ENCODE data around the gene RPL18.

- no peak for TF ChIP-seq ZNF274 (IDR thresholded peaks at IDR 0.05; ENCODE audit: low read length)
- 0 out of 2 replicates have a peak, but pooled peaks have one; percentile 44 for TF ChIP-seq ZNF274 (tag by site-specific recombination; IDR thresholded peaks at IDR 0.05; ENCODE audit: borderline replicate concordance)
- TF ChIP-seq YY1 (tag by site-specific recombination; IDR thresholded peaks at IDR 0.05): no peak
- TF ChIP-seq PATZ1 (tag by site-specific recombination; IDR thresholded peaks at IDR 0.05): no peak
- peak; percentile 39; the same call in 1 of the 2 replicates for TF ChIP-seq CTCF (tag by site-specific recombination; IDR thresholded peaks at IDR 0.05)
- no peak for TF ChIP-seq ZNF140 (tag by site-specific recombination; IDR thresholded peaks at IDR 0.05)
- TF ChIP-seq ZNF211 (tag by site-specific recombination; IDR thresholded peaks at IDR 0.05; ENCODE audit: low read depth): no peak
- TF ChIP-seq ZNF24 (tag by site-specific recombination; IDR thresholded peaks at IDR 0.05): no peak
- no peak for TF ChIP-seq TRIM28 (IDR thresholded peaks at IDR 0.05; ENCODE audit: borderline replicate concordance, low read length)
- no peak for TF ChIP-seq ZNF473 (tag by site-specific recombination; IDR thresholded peaks at IDR 0.05)
- TF ChIP-seq IKZF3 (tag by site-specific recombination; IDR thresholded peaks at IDR 0.05): no peak; the same call in 1 of the 2 replicates
- TF ChIP-seq PRDM4 (tag by site-specific recombination; IDR thresholded peaks at IDR 0.05): 0 out of 2 replicates have a peak, but pooled peaks have one; percentile 18
Measured at GRCh38 chr19:48645620-48646000, 26.6 kb upstream of the RPL18 start.

Data from HEK293 (cell line).